ENCODE measurements around the gene PICALM.

- TF ChIP-seq CTCF (IDR thresholded peaks at IDR 0.05) (no peak), POLR2A (IDR thresholded peaks at IDR 0.05) (no peak)
Measured at GRCh38 chr11:86040919-86041850, 27.7 kb downstream of the PICALM start.
